GM08714 (cell line): ENCODE measurements around the gene MNAT1.

Experiments
- H3K4me3 ChIP-seq: fragments of 200-500 bp; sonication (Bioruptor generic); 2 replicates; pipeline ENCODE4 v1.5.1; 2014; ENCODE audit warnings: mild to moderate bottlenecking, low read length, inconsistent platforms
- ZNF274 ChIP-seq: IDR thresholded peaks from 2 replicates; pipeline ENCODE4 v1.6.1; 2012; ENCODE audit warnings: mild to moderate bottlenecking, low read depth, low read length

MNAT1 gene

GRCh38 chr14:60734465-60735242 lies at the start of gene MNAT1:
MNAT1 (plus strand) TSS chr14:60734761; CDS start chr14:60734863, 102 bp downstream.
- TF ChIP-seq ZNF274: no peak
- H3K4me3 ChIP-seq: peak within 1 kb of the TSS; percentile 77

- no peak for TF ChIP-seq ZNF274
- H3K4me3 ChIP-seq: no peak overlapping the region
Observed at GRCh38 chr14:60686865-60687264, 47.7 kb upstream of the MNAT1 start.

- no peak overlapping the region for H3K4me3 ChIP-seq
- no peak for TF ChIP-seq ZNF274
Observed at GRCh38 chr14:60691383-60692113, 43.0 kb upstream of the MNAT1 start.

- no peak for TF ChIP-seq ZNF274
Observed at GRCh38 chr14:60695327-60695726, 39.2 kb upstream of the MNAT1 start.

GRCh38 chr14:60700598-60700997 lies 34.0 kb upstream of the MNAT1 start:
- no peak overlapping the region for H3K4me3 ChIP-seq
- TF ChIP-seq ZNF274: no peak

More at GRCh38 chr14:60695327-60695726, 39.2 kb upstream of the MNAT1 start:
- no peak overlapping the region for H3K4me3 ChIP-seq

GRCh38 chr14:60705100-60705499 lies 29.5 kb upstream of the MNAT1 start:
- TF ChIP-seq ZNF274: no peak
- H3K4me3 ChIP-seq: no peak overlapping the region

GRCh38 chr14:60707858-60708257 lies 26.7 kb upstream of the MNAT1 start:
- no peak for TF ChIP-seq ZNF274
- H3K4me3 ChIP-seq: no peak overlapping the region

- no peak overlapping the region for H3K4me3 ChIP-seq
- no peak for TF ChIP-seq ZNF274
Observed at GRCh38 chr14:60710494-60710893, 24.1 kb upstream of the MNAT1 start.

- H3K4me3 ChIP-seq: no peak overlapping the region
- TF ChIP-seq ZNF274: no peak
Observed at GRCh38 chr14:60713513-60713912, 21.0 kb upstream of the MNAT1 start.

GRCh38 chr14:60720391-60720790 lies 14.2 kb upstream of the MNAT1 start:
- no peak for TF ChIP-seq ZNF274
- no peak overlapping the region for H3K4me3 ChIP-seq

- no peak for TF ChIP-seq ZNF274
- no peak overlapping the region for H3K4me3 ChIP-seq
Observed at GRCh38 chr14:60720962-60721325, 13.6 kb upstream of the MNAT1 start.

- TF ChIP-seq ZNF274: no peak
- peak overlapping the region; percentile 63; the same call in 1 of the 2 replicates for H3K4me3 ChIP-seq
Observed at GRCh38 chr14:60721326-60722106, 13.0 kb upstream of the MNAT1 start.

GRCh38 chr14:60722107-60722356 lies 12.5 kb upstream of the MNAT1 start:
- peak overlapping the region; percentile 63; the same call in 1 of the 2 replicates for H3K4me3 ChIP-seq
- no peak for TF ChIP-seq ZNF274

GRCh38 chr14:60722357-60723115 lies 12.0 kb upstream of the MNAT1 start:
- H3K4me3 ChIP-seq: peak overlapping the region; percentile 63
- no peak for TF ChIP-seq ZNF274
